SK-N-DZ (cell line): Measurements from ENCODE around the gene CRTC3. TPM values are rescaled to one million over a fixed set of nuclear protein-coding genes. Genes with fewer than 3 reads are reported as not detected.
"Not testable (repeated sequence)": the region's sequence is repeated elsewhere in the genome, so short reads cannot be mapped to it uniquely, and the experiment has no call there.

ENCODE experiments used
- DNase-seq: peaks from one replicate; pipeline ENCODE4 v3.0.0-alpha.2; 2015; ENCODE audit warnings: low spot score
- polyA plus RNA-seq, 2 experiments: library from polyadenylated mRNA; depleted of rRNA; stranded (reverse); fragments of >200 nt; gene quantifications; 2 replicates each; pipeline ENCODE4 v1.2.3, GENCODE V29; 2014

CRTC3 gene, protein sequence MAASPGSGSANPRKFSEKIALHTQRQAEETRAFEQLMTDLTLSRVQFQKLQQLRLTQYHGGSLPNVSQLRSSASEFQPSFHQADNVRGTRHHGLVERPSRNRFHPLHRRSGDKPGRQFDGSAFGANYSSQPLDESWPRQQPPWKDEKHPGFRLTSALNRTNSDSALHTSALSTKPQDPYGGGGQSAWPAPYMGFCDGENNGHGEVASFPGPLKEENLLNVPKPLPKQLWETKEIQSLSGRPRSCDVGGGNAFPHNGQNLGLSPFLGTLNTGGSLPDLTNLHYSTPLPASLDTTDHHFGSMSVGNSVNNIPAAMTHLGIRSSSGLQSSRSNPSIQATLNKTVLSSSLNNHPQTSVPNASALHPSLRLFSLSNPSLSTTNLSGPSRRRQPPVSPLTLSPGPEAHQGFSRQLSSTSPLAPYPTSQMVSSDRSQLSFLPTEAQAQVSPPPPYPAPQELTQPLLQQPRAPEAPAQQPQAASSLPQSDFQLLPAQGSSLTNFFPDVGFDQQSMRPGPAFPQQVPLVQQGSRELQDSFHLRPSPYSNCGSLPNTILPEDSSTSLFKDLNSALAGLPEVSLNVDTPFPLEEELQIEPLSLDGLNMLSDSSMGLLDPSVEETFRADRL
- 9.0 and 9.3 TPM in 2 replicates for polyA plus RNA-seq (2014; cell fraction: cytosol; rRNA removed)
- polyA plus RNA-seq (2014; cell fraction: nucleus; rRNA removed), result 5.4 and 8.0 TPM in 2 replicates

DNA sequence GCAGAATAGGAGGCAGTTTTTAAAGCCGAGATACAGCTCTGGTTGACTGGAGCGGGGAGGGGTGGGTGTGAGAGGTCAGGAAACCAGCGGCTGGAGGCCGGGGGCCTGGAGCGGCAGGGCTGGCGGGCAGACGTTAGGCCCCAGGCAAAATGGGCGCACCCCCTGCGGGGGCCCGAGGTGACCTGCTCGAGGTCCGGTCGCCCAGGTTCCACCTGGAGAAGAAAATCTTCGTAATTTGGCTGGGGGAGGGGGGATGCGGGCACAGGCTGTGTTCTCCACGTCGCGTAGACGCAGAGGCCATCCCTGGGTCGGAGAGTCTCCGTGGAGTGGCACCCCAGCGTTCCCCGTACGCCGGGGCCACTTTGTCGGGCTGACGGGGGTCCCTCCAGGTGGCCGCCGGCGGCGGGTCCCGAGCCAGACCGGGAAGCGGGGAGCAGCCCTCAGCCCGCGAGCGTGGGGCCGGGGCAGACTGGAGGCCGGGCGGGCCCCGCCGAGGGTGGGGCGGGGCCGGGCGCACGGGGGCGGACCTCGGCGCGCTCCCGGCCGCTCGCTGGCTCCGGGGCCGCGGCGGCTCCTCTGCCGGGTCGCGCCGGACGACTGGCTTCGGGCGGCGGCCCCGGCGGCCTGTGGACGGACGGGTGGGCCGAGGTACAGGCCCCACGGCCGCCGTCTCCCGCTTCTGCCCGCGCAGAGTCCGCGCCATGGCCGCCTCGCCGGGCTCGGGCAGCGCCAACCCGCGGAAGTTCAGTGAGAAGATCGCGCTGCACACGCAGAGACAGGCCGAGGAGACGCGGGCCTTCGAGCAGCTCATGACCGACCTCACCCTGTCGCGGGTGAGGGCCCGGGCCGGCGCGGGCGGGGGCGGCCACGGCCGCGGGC, at the start of gene CRTC3:
CRTC3 (plus strand) TSS at position 553 of the 879 bp plus-strand sequence; CDS start at position 702, 149 bp downstream.
- DNase-seq, result peak; percentile 29

GRCh38 chr15:90481023-90481422, 48.7 kb upstream of the CRTC3 start:
- no peak for DNase-seq

- DNase-seq, result peak; percentile 39
Observed at GRCh38 chr15:90482124-90483011, 47.4 kb upstream of the CRTC3 start.

GRCh38 chr15:90483012-90483307, 46.8 kb upstream of the CRTC3 start:
- DNase-seq, result no peak

- no peak for DNase-seq
Observed at GRCh38 chr15:90483637-90484036, 46.1 kb upstream of the CRTC3 start.

GRCh38 chr15:90487186-90487585, 42.5 kb upstream of the CRTC3 start:
- DNase-seq, result no peak

DNA sequence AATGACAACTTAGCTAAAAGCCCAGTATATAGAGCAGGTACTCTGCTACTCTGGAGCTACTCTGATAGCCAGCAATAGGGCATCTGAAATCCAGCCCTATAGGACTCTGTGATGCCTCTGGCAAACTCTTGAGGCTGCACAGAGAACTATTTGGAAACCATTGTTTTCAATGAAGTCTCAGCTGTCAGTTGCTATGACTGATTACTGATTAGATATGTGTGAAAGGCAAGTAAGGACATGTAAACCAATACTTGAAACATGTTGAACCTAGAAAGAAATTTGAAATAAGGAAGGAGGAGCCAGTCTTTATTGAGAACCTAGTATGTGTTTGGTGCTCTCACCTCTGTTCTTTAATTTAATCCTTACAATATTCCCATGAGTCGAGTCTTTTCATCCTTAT, 40.2 kb upstream of the CRTC3 start:
- no peak for DNase-seq

- DNase-seq, result no peak
Observed at GRCh38 chr15:90489944-90490343, 39.8 kb upstream of the CRTC3 start.

DNA sequence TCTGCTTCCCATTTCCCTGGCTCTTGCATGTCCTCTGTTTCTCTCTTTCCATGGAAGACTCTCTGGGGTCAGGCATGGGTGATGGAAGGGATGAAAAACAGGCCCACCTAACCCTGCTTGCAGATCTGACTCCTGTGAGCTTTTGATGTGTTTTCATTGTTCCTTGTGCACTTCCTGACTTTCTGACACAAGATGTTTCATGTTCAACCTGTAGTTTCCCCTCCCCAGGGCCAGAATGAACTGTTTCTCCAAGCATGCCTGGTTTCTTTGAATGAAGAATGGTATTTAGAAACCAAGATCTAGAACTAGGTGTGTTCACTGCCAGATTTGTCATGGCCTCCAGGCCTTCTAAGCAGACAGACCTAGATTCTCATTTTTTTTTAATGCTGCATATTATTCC, 36.1 kb upstream of the CRTC3 start:
- DNase-seq, result no peak

DNA sequence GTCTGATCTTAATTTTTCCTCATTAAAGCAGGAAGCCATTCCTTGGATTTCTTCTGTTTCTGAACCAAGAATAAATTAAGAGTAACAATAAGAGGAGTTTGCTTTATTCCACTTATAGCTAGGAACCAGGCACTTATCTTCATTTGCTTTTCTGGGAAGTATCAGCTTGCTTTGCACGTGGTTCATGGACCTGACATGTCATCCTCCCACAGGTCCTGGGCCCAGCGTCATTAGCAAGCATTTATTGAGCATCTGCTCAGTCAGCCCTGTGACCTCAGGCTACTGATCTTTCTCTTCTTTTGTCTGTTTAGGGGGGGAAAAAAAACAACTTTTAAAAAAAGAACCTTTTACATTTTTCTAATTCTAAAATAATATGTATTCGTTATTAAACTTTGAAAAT, 34.7 kb upstream of the CRTC3 start:
- no peak for DNase-seq

GRCh38 chr15:90496791-90497190, 32.9 kb upstream of the CRTC3 start:
- DNase-seq, result no peak

- no peak for DNase-seq
Observed at GRCh38 chr15:90497376-90497775, 32.3 kb upstream of the CRTC3 start.

DNA sequence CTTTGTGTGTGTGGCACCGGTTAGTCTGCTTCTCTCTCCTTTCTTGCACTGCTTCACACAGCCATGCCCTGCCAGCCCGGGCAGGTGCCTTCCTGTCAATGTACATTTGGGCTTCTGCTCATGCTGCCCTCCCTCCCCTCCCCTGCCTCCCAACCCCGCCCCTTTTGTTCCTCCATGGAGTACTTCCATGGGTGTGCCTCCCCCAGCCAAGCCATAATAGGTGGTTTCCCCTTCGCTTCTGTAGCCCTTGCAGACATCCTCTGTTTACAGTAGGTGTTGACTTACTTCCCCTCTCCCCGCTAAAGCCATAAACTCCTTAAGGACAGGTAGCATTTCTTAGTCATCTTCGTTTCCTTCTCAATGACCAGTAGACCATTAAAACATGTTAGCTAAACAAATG, 31.8 kb upstream of the CRTC3 start:
- no peak for DNase-seq

GRCh38 chr15:90500171-90500570, 29.6 kb upstream of the CRTC3 start:
- DNase-seq, result no peak

- no peak for DNase-seq
Observed at GRCh38 chr15:90501898-90502297, 27.8 kb upstream of the CRTC3 start.

DNA sequence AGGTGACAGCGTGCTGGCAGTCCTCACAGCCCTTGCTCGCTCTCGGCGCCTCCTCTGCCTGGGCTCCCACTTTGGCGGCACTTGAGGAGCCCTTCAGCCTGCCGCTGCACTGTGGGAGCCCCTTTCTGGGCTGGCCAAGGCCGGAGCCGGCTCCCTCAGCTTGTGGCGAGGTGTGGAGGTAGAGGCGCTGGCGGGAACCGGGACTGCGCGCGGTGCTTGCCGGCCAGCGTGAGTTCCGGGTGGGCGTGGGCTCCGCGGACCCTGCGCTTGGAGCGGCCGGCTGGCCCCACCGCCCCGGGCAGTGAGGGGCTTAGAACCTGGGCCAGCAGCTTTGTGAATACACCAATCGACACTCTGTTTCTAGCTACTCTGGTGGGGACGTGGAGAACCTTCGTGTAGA, 18.9 kb upstream of the CRTC3 start:
- not testable (repeated sequence) for DNase-seq

- not testable (repeated sequence) for DNase-seq
Observed at GRCh38 chr15:90511211-90511618, 18.5 kb upstream of the CRTC3 start.

GRCh38 chr15:90512276-90512675, 17.4 kb upstream of the CRTC3 start:
- no peak for DNase-seq

- no peak for DNase-seq
Observed at GRCh38 chr15:90512981-90513380, 16.7 kb upstream of the CRTC3 start.

DNA sequence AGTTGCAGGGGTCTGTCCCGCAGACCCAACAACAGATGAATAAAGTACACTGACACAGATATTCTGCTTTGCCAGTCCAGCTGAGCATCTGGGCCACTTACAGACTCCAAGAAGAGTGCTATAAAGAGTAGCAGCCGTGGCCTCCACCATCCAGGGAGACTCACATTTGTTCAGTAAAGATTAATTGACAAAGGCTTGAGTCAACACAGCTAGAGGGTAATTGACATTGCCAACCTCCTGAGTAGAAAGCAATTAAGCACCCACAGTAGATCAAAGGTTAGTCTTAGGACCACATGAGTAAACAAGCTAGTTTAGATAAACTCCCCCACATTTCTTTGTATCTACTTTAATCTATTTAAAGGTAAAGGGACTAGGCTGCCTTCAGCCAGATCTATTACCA, 16.3 kb upstream of the CRTC3 start:
- DNase-seq, result no peak

DNA sequence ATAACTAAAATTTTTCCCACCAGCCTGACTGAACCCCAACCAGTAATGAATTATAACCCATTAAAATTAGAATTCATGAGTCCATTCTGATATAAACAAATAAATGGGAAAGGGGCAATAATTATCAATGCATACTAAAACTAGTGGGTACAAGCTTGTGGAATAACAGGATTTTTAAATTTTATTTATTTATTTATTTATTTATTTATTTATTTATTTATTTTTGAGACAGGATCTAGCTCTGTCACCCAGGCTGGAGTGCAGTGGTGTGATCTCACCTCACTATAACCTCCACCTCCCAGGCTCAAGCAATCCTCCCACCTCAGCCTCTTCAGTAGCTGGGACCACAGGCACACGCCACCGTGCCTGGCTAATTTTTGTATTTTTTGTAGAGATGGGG, 15.8 kb upstream of the CRTC3 start:
- not testable (repeated sequence) for DNase-seq
